HG02973 (cell line): ENCODE measurements around the gene RNF19B.

Source experiments
- ATAC-seq: cut with Tn5 transposase; IDR thresholded peaks from one replicate; pipeline ENCODE4 v1.9.1; 2021; ENCODE audit warnings: moderate library complexity; ENCODE audit not compliant: unreplicated experiment

RNF19B gene

DNA sequence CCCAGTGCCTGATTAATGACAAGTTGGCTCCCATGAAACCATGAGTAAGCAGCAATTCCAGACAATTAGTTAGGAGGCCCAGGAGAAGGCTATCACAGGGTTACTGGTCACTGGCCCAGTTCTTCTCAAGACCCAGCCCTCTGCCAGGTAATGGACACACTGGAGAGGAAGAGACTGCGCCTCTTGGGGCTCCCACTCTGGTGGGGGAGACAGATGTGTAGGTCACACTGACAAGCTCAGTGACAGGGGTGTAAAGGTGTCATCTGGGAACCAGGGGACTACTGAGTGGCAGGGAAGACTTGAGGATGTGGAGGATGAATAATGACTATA, 73.4 kb downstream of the RNF19B start:
- no peak for ATAC-seq

DNA sequence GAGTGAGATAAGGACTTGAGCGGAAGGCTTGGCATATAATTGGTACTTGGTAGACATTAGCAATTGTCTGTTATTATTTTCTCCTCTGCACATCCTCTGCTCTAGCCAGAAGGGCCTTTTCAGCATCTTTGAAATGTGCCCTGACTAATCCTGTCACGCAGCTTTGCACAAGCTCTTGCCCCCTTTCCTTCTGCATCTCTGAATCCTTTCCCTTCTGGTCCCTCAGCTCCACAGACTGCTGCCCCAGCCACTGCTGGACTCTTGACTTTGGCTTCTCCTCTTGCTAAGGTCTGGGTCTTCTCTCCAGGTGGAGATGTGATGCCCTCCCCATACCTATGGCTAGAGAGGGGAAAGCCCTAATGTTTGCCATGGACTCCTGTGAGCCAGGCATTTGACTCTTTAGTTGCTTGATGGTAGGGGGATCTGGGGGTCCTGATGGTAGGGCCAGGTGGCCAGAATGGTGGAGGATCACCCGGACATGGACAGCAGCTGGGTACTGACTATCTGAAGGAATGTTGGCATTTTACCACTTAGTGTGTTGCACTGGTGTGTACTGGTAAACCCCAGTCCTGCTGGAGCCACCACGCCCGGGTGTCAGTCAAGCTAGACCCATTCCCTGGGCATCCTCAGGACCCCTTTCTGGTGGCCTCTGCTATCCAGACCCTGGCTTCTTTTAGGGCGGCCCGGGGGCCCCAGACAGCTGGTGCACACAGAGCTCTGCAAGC, 73.9 kb downstream of the RNF19B start:
- no peak for ATAC-seq

- no peak for ATAC-seq
Observed at GRCh38 chr1:32889731-32890278, 74.8 kb downstream of the RNF19B start.

DNA sequence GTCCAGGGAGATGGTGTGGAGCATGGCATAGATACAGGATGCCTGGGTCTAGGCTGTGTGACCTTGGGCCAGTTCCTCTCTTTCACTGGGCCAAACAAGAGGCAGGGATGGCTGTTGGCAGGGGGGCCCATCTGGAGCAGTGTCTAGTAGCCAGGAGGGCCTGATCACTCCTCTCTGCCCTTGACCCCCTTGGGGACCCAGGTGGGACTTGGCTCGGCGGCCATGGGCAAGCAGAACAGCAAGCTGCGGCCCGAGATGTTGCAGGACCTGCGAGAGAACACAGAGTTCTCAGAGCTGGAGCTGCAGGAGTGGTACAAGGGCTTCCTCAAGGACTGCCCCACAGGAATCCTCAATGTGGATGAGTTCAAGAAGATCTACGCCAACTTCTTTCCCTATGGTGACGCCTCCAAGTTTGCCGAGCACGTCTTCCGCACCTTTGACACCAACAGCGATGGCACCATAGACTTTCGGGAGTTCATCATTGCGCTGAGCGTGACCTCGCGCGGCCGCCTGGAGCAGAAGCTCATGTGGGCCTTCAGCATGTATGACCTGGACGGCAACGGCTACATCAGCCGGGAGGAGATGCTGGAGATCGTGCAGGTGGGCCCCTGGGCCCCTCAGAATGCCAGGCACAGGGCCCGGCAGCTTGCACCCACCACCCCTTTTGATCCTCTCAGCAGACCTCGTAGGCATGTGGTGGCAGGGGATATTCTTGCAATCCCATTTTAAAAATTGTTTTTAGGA, 75.8 kb downstream of the RNF19B start:
- ATAC-seq, result no peak

- no peak for ATAC-seq
Observed at GRCh38 chr1:32888134-32888533, 76.5 kb downstream of the RNF19B start.

- ATAC-seq, result no peak
Observed at GRCh38 chr1:32887623-32888022, 77.0 kb downstream of the RNF19B start.

- ATAC-seq, result no peak
Observed at GRCh38 chr1:32886828-32887414, 77.7 kb downstream of the RNF19B start.
